ENCODE measurements around the gene ZNF616.

ZNF616 gene

GRCh38 chr19:52139252-52140031 is at the start of gene ZNF616:
Gene ZNF616 (minus strand): TSS chr19:52139938. CDS start chr19:52130512, 9,426 bp downstream.
- peak; percentile 92 for DNase-seq (ENCODE audit: low read depth)

GRCh38 chr19:52188822-52189734 is 49.3 kb upstream of the ZNF616 start:
- no peak for DNase-seq (ENCODE audit: low read depth)

DNA sequence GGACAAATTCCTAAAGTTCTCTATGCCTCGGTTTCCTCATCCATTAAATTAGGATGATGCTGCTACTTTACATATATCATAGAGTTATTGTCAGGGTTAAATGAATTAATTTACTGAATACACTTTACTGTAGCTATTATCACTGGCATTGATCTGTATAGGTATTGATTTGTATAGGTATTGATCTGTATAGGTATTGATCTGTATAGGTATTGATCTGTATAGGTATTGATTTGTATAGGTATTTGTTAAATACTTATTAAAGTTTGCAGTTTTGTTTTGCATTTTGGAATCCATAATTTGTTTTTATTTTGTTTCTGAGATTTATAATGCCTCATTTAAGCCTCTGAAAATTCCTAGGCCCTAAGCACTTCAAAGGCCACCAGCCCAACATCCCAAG is 47.7 kb upstream of the ZNF616 start:
- no peak for DNase-seq (ENCODE audit: low read depth)

GRCh38 chr19:52176574-52176973 is 36.8 kb upstream of the ZNF616 start:
- DNase-seq (ENCODE audit: low read depth): no peak

DNA sequence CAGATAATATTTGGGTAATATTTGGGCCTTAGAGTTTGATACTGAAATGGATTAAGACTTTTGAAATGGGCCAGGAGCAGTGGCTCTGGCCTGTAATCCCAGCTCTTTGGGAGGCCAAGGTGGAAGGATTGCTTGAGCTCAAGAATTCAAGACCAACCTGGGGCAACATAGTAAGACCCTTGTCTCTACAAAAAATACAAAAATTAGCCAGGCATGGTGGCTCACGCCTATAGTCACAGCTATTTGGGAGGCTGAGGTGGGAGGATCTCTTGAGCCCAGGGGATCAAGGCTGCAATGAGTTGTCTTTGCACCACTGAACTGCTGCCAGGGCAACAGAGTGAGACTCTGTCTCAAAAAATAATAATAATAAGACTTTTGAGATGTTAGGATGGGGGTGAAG is 32.6 kb upstream of the ZNF616 start:
- DNase-seq (ENCODE audit: low read depth): no peak

DNA sequence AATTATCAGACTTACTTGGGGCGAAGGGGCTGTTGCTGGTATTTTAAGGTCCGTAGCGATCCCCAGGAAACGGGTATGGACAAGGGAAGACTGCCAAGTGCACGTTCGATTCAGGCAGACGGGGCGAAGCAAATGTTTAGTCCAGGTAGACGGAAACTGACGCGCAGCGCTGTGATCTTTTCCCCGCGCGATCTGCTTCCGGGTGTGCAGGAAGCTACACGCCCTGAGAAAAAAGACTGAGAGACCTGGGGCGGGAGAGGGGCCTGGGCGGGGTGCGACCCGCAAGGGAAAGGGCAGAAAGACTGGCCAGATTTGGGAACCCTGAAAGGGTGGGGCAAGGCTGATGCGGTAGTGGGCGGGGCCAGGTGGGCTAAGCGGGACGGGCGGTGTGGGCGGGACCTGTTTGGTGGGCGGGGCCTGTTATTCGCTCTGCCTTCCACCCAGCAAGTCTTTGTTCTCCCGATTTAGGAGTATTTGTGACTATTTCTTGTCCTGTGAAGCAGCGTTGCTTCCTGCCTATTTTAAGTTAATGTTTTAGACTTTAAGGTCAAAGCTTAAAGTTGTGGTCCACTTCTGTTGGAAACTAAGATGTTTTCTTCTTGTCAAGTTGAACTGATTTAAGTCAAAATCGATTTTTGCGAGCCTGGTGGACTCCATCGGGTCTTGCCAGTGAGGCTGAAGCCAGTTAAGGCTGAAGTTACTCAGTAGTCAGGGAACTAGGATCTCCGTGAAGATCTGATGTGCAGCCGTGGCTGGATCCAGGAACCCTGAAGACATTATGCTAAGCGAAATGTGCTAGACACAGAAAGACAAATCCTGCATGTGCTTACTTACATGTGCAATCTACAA is 31.8 kb upstream of the ZNF616 start, which contains the start of gene ZNF836:
TSS of gene ZNF836 (minus strand) at position 301 of the 849 bp plus-strand sequence. CDS start 3,549 bp downstream, outside the sequence.
- peak; percentile 63 for DNase-seq (ENCODE audit: low read depth)

GRCh38 chr19:52170863-52171320 is 31.2 kb upstream of the ZNF616 start:
- no peak for DNase-seq (ENCODE audit: low read depth)

- DNase-seq (ENCODE audit: low read depth): no peak
Observed at GRCh38 chr19:52170304-52170703, 30.6 kb upstream of the ZNF616 start.

GRCh38 chr19:52155596-52156359 is 16.0 kb upstream of the ZNF616 start:
- no peak for DNase-seq (ENCODE audit: low read depth)

- no peak for DNase-seq (ENCODE audit: low read depth)
Observed at GRCh38 chr19:52148256-52148655, 8.5 kb upstream of the ZNF616 start.

DNA sequence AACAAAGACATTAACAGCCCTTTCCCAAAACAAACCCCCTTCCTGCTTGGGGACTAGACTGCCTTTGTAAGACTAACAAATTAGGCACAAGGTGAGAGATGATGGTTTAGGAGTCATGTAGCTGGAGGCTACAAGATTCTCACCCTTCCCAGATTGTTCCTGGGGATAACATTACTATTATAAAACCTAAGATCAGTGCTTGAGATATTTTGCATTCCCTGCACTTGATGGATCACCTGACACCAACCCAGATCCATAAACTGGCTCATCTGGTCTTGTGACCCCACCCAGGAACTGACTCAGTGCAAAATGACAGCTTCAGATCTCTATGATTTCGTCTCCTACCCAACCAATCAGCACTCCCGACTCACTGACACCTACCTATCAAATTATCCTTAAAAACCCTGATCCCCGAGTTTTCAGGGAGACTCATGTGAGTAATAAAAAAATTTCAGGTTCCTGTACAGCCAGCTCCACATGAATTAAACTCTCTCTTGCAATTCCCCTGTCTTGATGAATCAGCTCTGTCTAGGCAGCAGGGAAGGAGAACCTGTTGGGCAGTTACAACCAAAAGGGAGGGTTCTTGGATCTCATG is 2.4 kb upstream of the ZNF616 start:
- DNase-seq (ENCODE audit: low read depth): no peak

DNA sequence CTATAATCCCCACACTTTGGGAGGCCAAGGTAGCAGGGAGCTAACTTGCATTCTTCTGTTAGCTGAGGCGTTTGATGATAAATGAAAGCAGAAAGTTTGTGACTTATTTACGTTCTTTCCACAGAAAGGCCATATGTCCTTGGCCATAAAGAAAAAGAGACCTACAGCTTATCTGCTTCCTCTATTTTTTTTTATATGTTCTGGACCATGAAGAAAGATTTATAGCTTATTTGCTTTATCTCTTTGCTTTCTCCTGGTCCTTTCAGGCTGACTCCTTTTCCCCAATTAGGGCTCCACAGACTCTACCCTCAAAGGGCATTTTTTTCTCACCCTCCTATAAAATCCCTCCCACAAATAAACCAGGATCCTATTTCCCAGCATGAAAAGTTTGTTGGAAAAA is 1.5 kb upstream of the ZNF616 start:
- DNase-seq (ENCODE audit: low read depth): no peak

- DNase-seq (ENCODE audit: low read depth): no peak
Observed at GRCh38 chr19:52140032-52140710, 433 bp upstream of the ZNF616 start.

GRCh38 chr19:52138983-52139251 is 821 bp downstream of the ZNF616 start:
- DNase-seq (ENCODE audit: low read depth): no peak

GRCh38 chr19:52138278-52138982 is 1.3 kb downstream of the ZNF616 start:
- peak; percentile 17 for DNase-seq (ENCODE audit: low read depth)

DNA sequence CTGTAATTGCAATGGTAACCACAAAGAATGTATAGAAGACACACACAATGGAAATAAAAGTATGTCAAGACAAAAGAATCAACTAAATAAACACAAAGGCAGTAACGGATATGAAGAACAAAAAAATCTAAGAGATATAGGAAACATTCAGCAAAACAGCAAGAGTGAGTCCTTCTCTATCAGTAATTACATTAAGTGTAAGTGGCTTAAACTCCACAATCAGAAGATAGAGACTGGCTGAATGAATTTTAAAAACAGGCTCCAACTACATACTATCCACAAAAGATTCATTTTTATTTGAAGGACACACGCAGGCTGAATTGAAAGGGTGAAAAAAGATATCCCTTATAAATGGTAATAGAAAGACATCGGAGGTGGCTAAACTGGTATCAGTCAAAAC is 19.5 kb downstream of the ZNF616 start:
- DNase-seq (ENCODE audit: low read depth): no peak

GRCh38 chr19:52115526-52116053 is 24.1 kb downstream of the ZNF616 start:
- no peak for DNase-seq (ENCODE audit: low read depth)

GRCh38 chr19:52114691-52115090 is 25.0 kb downstream of the ZNF616 start:
- no peak for DNase-seq (ENCODE audit: low read depth)

GRCh38 chr19:52112624-52113023 is 27.1 kb downstream of the ZNF616 start:
- no peak for DNase-seq (ENCODE audit: low read depth)

Measured in CMK (cell line).